ENCODE results near the gene CTSK. TPM values are rescaled to one million over a fixed set of nuclear protein-coding genes. Genes with fewer than 3 reads are reported as not detected.

The CTSK gene
- total and polyA plus RNA-seq, 2 of the 4 experiments (the other 2 are of a cell fraction) = 7.7 to 15.1 TPM

DNA sequence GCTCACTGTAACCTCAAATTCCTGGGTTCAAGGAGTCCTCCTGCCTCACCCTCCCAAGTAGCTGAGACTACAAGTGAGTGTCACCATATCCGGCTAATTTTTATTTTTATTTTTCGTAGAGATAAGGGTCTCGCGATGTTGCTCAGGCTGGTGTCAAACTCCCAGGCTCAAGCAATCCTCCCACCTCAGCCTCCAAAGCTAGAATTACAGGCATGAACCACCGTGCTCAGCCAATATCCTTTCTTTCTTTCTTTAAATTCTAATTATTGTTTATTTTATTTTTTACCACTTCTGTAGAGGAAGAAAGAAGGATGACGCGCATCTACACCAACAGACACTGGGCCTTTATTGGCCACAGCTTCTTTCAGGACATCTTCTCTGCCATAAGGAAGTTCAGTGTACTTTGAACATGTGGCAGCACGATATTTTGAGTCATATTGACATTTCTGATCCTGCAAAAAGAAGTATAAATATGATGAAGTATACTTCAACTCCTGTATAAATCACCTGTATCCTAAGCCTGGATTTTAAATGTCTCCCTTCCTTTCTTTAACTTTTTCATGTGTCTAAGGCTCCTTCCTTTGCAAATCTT lies 58.2 kb downstream of the CTSK start:
- Histone ChIP-seq H3K4ac (ENCODE audit: low read depth, low read length) (no peak overlapping the region), H4K20me1 (ENCODE audit: insufficient read depth, low read length) (no peaks in the 10 kb centered on the region), H2BK15ac (ENCODE audit: low read depth, low read length) (no peak overlapping the region), H3K4me2 (ENCODE audit: low read depth, low read length) (no peak overlapping the region), H3K4me1 (ENCODE audit: control insufficient read depth, insufficient read depth, low read length) (no peaks in the 10 kb centered on the region), H2BK120ac (ENCODE audit: low read depth, low read length) (no peak overlapping the region), H3K23ac (ENCODE audit: low read depth, low read length) (no peak overlapping the region), H2BK5ac (ENCODE audit: low read depth, low read length, poor library complexity, severe bottlenecking) (no peak overlapping the region), H3K36me3 (ENCODE audit: control insufficient read depth, insufficient read depth, low read length) (no peaks in the 10 kb centered on the region), H4K91ac (ENCODE audit: insufficient read depth, low read depth, low read length) (no peak overlapping the region), H2BK20ac (ENCODE audit: low read depth, low read length) (no peak overlapping the region), H3K9ac (ENCODE audit: low read depth, low read length) (no peak overlapping the region), H3K79me1 (ENCODE audit: low read depth in 1 of 2, low read length in 2 of 2) (no peaks in the 10 kb centered on the region), H4K5ac (ENCODE audit: low read depth, low read length) (no peak overlapping the region), H3K4me3 (ENCODE audit: insufficient read depth, low read depth, low read length) (no peak overlapping the region), H3K27me3 (ENCODE audit: control insufficient read depth, insufficient read depth, low read length) (no peaks in the 10 kb centered on the region; the same call in 1 of the 2 replicates), H3K9me1 (ENCODE audit: insufficient read depth, low read length) (no peaks in the 10 kb centered on the region), H3K56ac (ENCODE audit: extremely low read depth, insufficient read depth, low read length) (no peak overlapping the region), H3K27ac (ENCODE audit: insufficient read depth, low read length) (no peak overlapping the region), H2AFZ (replicated peaks; ENCODE audit: low read length, poor library complexity) (no peak overlapping the region), H4K8ac (ENCODE audit: low read depth in 2 of 2, low read length in 2 of 2) (no peak overlapping the region), H3K18ac (ENCODE audit: low read depth, low read length) (no peak overlapping the region), H3K9me3 (ENCODE audit: control insufficient read depth, insufficient read depth, low read length) (no peaks in the 10 kb centered on the region), H3K14ac (replicated peaks; ENCODE audit: low read depth, low read length) (no peak overlapping the region), H2AK5ac (ENCODE audit: low read depth, low read length) (no peak overlapping the region), H2AK9ac (replicated peaks; ENCODE audit: low read depth, low read length, poor library complexity) (no peak overlapping the region)
- TF ChIP-seq, protein P1, sequence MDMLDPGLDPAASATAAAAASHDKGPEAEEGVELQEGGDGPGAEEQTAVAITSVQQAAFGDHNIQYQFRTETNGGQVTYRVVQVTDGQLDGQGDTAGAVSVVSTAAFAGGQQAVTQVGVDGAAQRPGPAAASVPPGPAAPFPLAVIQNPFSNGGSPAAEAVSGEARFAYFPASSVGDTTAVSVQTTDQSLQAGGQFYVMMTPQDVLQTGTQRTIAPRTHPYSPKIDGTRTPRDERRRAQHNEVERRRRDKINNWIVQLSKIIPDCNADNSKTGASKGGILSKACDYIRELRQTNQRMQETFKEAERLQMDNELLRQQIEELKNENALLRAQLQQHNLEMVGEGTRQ (IDR thresholded peaks at IDR 0.05; ENCODE audit: low read depth, low read length) = no peak
- intact Hi-C loops (cut with micrococcal nuclease) = no loop called here
- in situ Hi-C loops (cut with MboI; ENCODE audit: low sequenced_read_pairs) = no loop called here
- CTCF ChIA-PET = interaction anchor here (0.5 kb wide), 1 partner anchor 16 kb away, joined by 3 read pairs; the partner anchor contains the start of gene CTSS
- POLR2A ChIA-PET (ENCODE audit: unreplicated experiment) = no interaction called here
- WGBS, 2 experiments (ENCODE audit: extremely low coverage in 2 of 2, insufficient read length in 1 of 2) = no CpG with 5 or more reads among the region's 8 CpGs
- DNase-seq = no peak
- no peak for ATAC-seq (ENCODE audit: low read depth)
- no TSS peak for BruUV-seq (replicated peaks)
- dilution Hi-C loops (cut with HindIII; ENCODE audit: low sequenced_read_pairs, unreplicated experiment) = no loop called here

All from IMR-90 (cell line).